ENCODE data around the gene ZCCHC3.

Gene ZCCHC3

GRCh38 chr20:286508-286907 is 10.9 kb upstream of the ZCCHC3 start:
- DNase-seq, result no peak

GRCh38 chr20:288956-289692 is 8.2 kb upstream of the ZCCHC3 start:
- DNase-seq, result no peak

DNA sequence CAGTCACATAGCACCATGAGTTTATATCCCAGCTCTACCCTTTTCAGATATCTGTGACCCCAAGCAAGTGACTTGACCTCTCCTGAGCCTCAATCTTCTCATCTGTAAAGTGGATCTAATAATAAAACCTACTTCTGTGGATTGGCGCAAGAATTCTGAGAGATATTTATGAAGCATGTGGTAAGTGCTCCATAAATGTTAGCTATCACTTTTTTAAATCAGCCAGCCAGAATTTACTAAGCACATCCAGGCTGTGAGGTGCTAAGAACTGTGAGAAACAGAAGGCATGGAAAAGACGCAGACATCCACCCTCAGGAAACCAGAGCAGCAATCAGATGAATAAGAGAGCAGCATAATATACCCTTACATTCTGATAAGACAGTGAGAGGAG is 7.7 kb upstream of the ZCCHC3 start:
- no peak for DNase-seq

GRCh38 chr20:290084-290831 is 7.1 kb upstream of the ZCCHC3 start, which contains the start of gene C20orf96:
Gene C20orf96 (minus strand): TSS chr20:290750. CDS start chr20:290610, 140 bp downstream.
- peak; percentile 61 for DNase-seq

GRCh38 chr20:294602-295001 is 2.8 kb upstream of the ZCCHC3 start:
- no peak for DNase-seq

DNA sequence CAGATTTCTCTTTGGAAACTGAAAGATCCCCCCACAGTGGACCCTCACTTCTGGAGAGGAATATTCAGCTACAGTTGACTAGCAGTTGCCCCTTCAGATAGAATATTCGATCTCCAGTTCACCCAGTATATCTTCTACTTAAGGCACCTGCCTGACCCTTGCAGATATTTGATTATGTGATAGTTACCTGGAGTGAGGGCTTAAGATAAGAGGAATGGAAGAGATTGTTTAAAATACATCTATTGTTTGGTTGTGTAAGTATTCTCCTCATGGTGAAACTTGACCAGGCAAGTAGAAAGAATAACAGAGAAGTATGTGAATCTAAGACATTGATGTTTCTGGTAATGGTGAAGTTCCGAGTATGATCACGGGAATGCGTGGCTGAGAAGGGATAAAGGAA is 1.6 kb upstream of the ZCCHC3 start:
- DNase-seq, result no peak

DNA sequence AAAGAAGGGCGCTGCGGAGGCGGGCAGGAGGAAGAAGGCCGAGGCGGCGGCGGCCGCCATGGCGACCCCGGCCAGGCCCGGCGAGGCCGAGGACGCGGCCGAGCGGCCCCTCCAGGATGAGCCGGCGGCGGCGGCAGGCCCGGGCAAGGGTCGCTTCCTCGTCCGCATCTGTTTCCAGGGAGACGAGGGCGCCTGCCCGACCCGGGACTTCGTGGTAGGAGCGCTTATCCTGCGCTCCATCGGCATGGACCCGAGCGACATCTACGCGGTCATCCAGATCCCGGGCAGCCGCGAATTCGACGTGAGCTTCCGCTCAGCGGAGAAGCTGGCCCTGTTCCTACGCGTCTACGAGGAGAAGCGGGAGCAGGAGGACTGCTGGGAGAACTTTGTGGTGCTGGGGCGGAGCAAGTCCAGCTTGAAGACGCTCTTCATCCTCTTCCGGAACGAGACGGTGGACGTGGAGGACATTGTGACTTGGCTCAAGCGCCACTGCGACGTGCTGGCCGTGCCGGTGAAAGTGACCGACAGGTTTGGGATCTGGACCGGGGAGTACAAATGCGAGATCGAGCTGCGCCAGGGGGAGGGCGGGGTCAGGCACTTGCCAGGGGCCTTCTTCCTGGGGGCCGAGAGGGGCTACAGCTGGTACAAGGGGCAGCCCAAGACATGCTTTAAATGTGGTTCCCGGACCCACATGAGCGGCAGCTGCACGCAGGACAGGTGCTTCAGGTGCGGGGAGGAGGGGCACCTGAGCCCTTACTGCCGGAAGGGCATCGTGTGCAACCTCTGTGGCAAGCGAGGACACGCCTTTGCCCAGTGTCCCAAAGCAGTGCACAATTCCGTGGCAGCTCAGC is 780 bp downstream of the ZCCHC3 start:
- peak; percentile 21 for DNase-seq

DNA sequence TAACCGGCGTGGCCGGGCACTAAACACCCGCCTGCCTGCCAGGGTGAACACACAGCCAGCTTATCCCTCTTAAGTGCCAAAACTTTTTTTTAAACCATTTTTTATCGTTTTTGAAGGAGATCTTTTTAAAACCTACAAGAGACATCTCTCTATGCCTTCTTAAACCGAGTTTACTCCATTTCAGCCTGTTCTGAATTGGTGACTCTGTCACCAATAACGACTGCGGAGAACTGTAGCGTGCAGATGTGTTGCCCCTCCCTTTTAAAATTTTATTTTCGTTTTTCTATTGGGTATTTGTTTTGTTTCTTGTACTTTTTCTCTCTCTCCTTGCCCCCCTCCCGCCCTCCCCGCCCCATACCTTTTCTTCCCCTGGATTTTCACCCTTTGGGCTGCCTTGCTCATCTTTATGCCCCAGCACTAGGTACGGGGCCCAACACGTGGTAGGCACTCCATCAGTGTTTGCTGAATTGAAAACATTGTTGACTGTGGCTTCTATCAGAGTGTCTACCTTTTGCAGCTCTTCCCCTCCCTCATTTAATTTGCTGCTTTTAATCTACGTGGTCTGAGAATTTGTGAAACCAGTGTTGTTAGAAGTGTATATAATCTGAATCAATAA is 1.5 kb downstream of the ZCCHC3 start:
- no peak for DNase-seq

- DNase-seq, result no peak
Measured at GRCh38 chr20:300345-300990, 3.1 kb downstream of the ZCCHC3 start.

DNA sequence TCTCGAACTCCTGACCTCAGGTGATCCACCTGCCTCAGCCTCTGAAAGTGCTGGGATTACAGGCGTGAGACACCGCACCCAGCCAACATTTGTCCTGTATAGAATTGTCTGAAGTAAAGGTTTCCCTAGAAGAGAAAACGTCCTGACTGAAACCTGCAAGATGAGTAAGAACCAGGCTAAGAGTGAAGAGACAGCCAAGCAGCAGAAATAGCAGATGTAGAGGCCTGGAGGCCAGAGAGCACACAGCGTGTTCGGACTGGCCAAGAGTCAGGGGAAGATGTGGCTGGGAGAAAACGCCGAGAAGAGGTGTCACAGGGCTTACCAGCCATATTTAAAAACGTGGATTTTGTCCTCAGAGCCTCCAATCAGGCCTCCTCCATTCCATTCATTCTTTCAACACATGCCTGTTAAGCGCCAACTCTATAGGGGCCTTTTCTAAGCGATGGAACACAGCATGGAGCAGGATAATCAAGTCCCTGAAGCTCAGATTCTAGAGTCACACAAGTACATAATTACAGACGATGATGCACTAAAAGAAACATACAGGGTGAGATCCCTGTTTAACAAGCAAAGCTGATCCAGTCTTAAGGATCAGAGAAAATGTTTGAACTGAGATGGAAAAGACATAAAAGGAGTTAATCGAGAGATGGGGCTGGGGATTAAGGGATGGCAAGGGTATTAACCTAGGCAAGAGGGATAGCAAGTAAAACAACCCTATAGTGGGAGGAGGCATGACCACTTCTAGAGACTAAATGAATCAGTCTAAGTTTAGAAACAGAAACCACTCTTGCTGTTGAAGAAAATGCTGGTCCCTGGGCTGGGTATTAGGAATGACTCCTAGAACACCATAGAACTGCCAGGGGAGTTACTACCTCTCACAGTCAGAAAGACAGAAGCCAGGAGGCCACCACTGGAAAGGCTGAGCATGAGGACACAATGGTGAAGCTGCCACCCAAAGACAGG is 4.8 kb downstream of the ZCCHC3 start:
- DNase-seq, result no peak

- DNase-seq, result no peak
Measured at GRCh38 chr20:305745-306144, 8.4 kb downstream of the ZCCHC3 start.

DNA sequence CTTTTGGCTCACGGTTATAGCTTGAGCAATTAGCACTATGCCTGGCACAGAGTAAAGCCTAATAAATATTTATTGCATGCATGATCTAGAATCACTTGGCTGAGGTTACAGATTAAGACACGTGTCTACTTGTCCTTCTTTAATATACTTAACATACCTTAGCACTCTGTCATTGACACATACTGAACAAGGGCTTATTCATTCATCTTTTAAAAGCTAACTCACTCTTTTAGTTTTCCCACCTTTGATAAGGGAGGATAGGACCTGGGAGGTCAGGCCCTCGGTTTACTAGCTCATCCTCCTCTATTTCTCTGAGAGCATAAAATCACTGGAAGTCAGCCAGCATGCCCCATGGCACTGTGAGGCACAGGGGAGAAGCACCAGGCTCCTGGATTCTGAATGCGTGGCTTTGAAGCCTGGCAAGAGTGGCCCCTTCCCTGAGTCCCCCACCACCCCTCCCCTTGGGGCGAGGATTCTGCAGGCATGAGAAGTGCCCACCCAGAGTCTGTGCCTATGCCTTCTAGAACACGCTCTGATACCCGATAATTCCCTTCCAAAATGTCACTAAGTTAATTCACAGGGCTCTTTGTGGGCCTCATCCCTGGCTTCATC is 11.2 kb downstream of the ZCCHC3 start:
- DNase-seq, result no peak

DNA sequence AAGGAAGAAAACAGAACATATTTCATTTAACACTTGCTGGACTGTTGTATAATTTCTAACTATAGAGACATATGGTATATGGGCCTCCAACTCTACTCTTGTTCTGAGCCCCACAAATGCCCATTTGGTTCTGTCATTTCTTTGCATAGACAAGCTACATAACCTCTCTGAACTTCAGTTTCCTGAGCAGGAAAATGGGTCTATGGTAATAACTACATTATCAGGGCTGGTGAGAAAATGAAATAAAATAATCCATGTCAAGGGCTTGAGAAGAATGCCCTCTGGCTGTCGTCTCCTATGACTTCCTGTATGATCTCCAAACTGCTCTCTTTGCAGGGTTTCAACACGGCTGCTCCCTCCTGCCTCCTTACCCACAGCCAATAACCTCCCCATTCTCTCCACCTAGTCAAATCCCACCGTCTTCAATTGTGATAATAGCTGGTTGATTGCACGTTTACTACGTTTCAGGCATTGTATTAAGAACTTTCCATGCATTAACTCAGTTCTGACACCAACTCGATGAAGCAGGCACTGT is 12.0 kb downstream of the ZCCHC3 start:
- peak; percentile 45 for DNase-seq

DNA sequence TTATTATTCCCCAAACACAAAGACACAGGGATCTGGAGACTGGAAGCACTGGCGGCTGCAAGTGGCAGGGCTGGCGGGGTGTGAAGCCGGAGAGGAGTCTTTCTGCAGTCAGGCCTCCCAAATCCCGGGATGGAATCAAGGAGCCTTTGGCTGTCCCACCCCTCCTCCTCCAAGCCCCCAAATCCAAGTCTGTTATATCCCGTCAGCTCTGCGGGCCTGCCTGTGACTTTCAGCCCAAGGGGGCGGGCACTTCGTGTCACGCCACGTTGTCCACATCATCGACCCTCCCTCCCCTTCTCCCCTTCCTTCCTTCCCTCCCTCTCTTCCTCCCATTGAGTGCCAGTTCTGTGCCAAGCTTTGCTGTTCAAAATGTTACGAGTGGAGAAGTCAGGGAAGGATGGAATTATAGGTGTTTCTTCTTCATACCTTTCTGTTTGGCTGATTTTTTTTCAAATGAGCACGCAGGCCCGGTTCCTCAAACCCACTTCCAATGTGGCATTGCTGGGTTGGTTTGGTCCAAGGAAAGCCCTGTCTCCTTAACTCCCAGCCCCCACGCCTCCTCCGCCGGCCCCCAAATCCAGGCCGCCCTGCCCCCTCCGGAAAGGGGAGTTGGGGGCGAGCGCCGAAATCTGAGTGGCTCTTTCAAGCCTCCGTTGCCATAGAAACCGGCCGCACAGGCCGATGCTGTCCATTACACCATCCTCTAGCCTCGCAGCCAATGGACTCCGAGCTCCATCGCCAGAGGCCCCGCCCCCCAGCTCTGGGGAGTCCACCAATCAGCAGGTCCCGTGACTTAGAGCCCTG is 12.7 kb downstream of the ZCCHC3 start:
- DNase-seq, result peak; percentile 90

DNA sequence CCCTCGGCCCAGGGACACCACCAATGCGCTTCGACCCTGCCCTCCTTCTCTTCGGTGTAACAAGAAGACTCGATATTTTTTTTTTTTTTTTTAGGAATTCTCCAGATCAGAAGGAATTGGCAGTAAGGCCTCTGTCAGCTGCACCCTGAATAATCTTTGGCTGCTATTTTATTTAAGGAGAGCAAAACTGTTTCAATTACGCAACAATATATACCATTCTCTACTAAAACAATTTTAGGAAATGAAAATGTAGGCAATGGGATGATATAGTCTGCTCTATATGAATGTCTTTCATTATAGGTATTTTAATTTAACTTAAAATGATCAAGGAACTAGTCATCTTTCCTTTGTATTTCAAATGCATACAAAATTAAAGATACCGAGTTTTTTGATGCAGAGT is 13.3 kb downstream of the ZCCHC3 start:
- DNase-seq, result no peak

DNA sequence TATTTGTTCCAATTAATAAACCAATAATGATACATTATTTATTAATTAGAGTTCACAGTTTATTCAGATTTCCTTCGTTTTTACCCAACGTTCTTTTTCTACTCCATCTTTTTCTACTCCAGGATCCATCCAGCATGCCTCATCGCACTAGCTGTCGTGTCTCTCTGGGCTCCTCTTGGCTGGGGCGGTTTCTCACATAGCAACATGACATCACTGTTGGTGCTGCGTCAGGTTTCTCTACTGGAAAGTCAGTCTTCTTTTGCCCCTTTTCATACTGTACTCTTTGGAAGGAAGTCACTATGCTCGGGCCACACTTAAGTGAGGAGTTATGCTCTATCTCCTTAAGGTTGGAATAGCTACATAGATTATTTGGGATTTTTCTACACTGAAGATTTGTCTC is 14.2 kb downstream of the ZCCHC3 start:
- no peak for DNase-seq

GRCh38 chr20:312067-312466 is 14.7 kb downstream of the ZCCHC3 start:
- DNase-seq, result no peak

DNA sequence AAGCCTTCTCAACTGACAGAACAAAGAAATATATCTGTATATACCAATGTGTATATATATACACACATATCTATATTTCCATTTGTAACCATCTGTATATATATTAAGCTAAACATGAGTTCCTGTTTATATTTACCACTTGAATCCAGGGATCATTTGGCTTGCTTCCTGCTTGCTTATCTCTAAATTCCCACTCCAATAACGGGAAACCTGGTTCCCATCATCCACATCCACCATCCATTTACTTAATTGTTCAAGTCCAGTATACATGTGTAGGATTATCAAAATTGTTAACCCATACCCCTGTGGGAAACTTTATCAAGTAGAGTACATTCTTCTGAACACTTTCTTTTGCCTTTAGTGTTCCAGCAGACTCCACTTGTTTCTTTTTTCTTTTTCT is 15.5 kb downstream of the ZCCHC3 start:
- DNase-seq, result no peak

- no peak for DNase-seq
Measured at GRCh38 chr20:313402-313801, 16.0 kb downstream of the ZCCHC3 start.

- no peak for DNase-seq
Measured at GRCh38 chr20:313948-314347, 16.6 kb downstream of the ZCCHC3 start.

All from DMS79 treated with DMSO at 0.1 percent for 48 hours (cell line).